ENCODE measurements around the gene CD6. TPM values are rescaled to one million over a fixed set of nuclear protein-coding genes. Genes with fewer than 3 reads are reported as not detected.

Gene CD6
- total and polyA plus RNA-seq, 12 donors, result 0.22 to 8.4 (median 2.1) TPM

GRCh38 chr11:61057615-61058014 is 86.1 kb downstream of the CD6 start:
- Histone ChIP-seq H3K27me3 (no peaks in the 10 kb centered on the region), H3K4me1 (replicated peaks in 1 of 2) (no peaks in the 10 kb centered on the region), H3K36me3 (replicated peaks in 1 of 2) (no peaks in the 10 kb centered on the region), H3K4me3 (no peak overlapping the region), H3K27ac (no peak overlapping the region), H3K9me3 (replicated peaks in 1 of 3) (no peaks in the 10 kb centered on the region)
- WGBS, 4 donors, result 86 to 91% (median 89%) methylated on average over 12 of the region's 12 CpGs
- TF ChIP-seq CTCF (IDR thresholded peaks at IDR 0.05), result no peak
- intact Hi-C loops (cut with DNase I), result no loop called here
- DNase-seq, result no peak

GRCh38 chr11:61058583-61059259 is 87.2 kb downstream of the CD6 start:
- no peak overlapping the region for H3K4me3 ChIP-seq
- H3K36me3 ChIP-seq (replicated peaks in 1 of 2), result no peaks in the 10 kb centered on the region
- intact Hi-C loops (cut with DNase I), result no loop called here
- WGBS, 4 donors, result 84 to 89% (median 85%) methylated on average over 14 of the region's 14 CpGs
- DNase-seq, result no peak
- no peaks in the 10 kb centered on the region for H3K9me3 ChIP-seq (replicated peaks in 1 of 3)
- H3K4me1 ChIP-seq (replicated peaks in 1 of 2), result no peaks in the 10 kb centered on the region
- no peaks in the 10 kb centered on the region for H3K27me3 ChIP-seq
- TF ChIP-seq POLR2A (IDR thresholded peaks at IDR 0.05) (no peak), CTCF (IDR thresholded peaks at IDR 0.05) (no peak)
- H3K27ac ChIP-seq, result no peak overlapping the region

GRCh38 chr11:61059260-61059752 is 87.8 kb downstream of the CD6 start:
- TF ChIP-seq CTCF (IDR thresholded peaks at IDR 0.05) (no peak), POLR2A (IDR thresholded peaks at IDR 0.05) (no peak)
- no peak for DNase-seq
- H3K4me1 ChIP-seq (replicated peaks in 1 of 2), result no peaks in the 10 kb centered on the region
- WGBS, 4 donors, result 77 to 83% (median 82%) methylated on average over 8 of the region's 8 CpGs
- no peaks in the 10 kb centered on the region for H3K9me3 ChIP-seq (replicated peaks in 1 of 3)
- no peaks in the 10 kb centered on the region for H3K36me3 ChIP-seq (replicated peaks in 1 of 2)
- intact Hi-C loops (cut with DNase I), result no loop called here
- no peak overlapping the region for H3K27ac ChIP-seq
- H3K4me3 ChIP-seq, result no peak overlapping the region
- no peaks in the 10 kb centered on the region for H3K27me3 ChIP-seq

GRCh38 chr11:61061081-61061826 is 89.8 kb downstream of the CD6 start:
- intact Hi-C loops (cut with DNase I), result no loop called here
- 51 to 55% (median 52%) methylated on average over 13 of the region's 13 CpGs for WGBS, 4 donors

More at GRCh38 chr11:61061081-61061826, 89.8 kb downstream of the CD6 start:
- peak in 1 of 7 donors; percentile 4 for DNase-seq
- TF ChIP-seq POLR2A (IDR thresholded peaks at IDR 0.05) (no peak), CTCF (IDR thresholded peaks at IDR 0.05) (no peak)
- H3K36me3 ChIP-seq (replicated peaks in 1 of 2), result no peaks in the 10 kb centered on the region
- H3K4me1 ChIP-seq (replicated peaks in 1 of 2), result no peaks in the 10 kb centered on the region
- H3K9me3 ChIP-seq (replicated peaks in 1 of 3), result no peaks in the 10 kb centered on the region
- no peak overlapping the region for H3K4me3 ChIP-seq
- no peak overlapping the region for H3K27ac ChIP-seq
- H3K27me3 ChIP-seq, result no peaks in the 10 kb centered on the region
